ENCODE results near the gene COPS7B.

DNA sequence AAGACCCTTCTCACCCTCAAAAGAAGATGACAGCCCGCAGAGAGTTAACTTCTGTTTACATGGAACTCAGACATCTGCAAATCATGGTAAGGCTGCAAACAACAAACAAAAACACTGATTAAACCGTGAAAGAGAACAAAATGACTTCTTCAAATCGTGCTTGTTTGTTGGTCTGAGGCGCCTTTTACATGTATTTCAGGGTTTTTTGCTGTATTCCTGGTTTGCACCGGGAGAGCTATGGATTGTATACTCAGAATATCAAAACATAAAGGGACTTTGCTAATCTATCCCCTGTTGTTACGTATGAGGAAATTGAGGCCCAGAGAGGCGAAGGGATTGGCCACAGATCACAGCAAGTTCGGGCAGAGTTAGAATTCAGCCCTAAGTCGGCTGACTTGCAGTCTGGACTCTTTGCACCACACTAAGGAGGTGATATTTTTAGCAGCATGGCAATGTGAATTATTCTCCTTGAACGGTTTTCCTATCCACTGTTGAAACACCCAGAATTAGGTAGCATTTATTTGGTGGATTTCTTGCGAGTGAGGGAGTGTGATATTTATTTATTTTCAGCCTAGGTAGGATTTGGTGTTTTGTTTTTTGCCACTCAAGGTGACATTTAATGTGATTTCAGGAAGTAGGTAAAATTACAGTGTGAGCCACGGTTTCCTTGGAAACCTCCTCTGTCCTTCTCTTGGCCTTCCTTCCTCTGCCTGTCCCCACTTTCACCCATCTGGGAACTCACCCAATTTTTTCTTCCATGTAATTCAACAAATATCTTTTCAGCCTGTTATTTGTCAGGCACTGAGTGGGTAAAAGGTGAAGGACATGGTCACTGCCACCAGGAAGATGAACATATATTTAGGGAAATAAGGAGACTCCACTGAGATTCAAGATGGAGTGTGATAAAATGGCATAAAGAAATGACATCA is 4.2 kb upstream of the COPS7B start:
- TF ChIP-seq, protein P1, sequence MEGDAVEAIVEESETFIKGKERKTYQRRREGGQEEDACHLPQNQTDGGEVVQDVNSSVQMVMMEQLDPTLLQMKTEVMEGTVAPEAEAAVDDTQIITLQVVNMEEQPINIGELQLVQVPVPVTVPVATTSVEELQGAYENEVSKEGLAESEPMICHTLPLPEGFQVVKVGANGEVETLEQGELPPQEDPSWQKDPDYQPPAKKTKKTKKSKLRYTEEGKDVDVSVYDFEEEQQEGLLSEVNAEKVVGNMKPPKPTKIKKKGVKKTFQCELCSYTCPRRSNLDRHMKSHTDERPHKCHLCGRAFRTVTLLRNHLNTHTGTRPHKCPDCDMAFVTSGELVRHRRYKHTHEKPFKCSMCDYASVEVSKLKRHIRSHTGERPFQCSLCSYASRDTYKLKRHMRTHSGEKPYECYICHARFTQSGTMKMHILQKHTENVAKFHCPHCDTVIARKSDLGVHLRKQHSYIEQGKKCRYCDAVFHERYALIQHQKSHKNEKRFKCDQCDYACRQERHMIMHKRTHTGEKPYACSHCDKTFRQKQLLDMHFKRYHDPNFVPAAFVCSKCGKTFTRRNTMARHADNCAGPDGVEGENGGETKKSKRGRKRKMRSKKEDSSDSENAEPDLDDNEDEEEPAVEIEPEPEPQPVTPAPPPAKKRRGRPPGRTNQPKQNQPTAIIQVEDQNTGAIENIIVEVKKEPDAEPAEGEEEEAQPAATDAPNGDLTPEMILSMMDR (IDR thresholded peaks at IDR 0.05; ENCODE audit: poor library complexity) = no peak
- TF ChIP-seq EZH2 (IDR thresholded peaks at IDR 0.05; ENCODE audit: borderline replicate concordance) (no peak), EZH2phosphoT487 (IDR thresholded peaks at IDR 0.05; ENCODE audit: low read depth, severe bottlenecking, unreplicated experiment) (no peak)

All from hepatocyte (in vitro differentiated cells).